NCI-H1105 (cell line): Measurements from ENCODE around the gene RIN3.

Experiments used
- DNase-seq: peaks from one replicate; lab custom pipeline; 2025; lab: John Stamatoyannopoulos, UW

RIN3 gene

DNA sequence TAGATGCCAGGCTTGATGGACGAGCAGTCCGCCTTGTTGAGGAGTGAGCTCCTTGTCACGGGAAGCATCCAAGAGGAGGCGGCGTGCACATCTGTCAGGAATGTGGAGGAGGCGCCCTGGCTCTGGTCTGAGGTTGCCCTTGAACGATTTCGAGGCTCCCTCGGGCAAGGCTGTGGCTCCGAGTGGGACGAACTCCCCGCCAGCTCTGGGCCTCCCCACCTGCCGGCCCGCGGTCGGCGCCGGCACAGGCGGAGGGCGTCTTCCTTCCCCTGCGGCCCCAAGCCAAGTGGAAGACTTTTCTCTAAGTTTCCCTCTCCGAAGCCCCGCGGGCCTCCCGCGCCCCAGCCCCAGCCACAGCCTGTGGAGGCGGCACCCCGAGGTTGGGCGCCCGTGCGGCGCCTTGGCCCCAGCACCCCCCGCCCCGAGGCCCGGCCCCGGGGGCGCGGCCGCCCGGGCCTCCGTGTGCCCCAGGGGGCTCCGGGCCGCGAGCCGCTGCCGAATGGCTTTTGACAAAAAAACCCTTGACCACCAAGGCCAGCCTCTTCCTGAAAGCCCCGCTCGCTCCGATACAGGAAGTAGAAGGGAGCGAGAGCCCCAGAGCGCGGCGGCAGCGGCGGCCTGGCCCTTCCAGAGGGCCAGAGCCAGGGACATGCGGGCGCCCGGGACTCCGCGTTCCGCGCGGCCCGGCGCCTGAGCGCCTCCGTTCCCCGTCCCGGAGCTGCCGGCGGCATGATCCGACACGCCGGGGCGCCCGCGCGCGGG lies at the start of gene RIN3:
RIN3 (plus strand) TSS at position 578 of the 762 bp plus-strand sequence; CDS start at position 730, 152 bp downstream.
- DNase-seq, result no peak

DNA sequence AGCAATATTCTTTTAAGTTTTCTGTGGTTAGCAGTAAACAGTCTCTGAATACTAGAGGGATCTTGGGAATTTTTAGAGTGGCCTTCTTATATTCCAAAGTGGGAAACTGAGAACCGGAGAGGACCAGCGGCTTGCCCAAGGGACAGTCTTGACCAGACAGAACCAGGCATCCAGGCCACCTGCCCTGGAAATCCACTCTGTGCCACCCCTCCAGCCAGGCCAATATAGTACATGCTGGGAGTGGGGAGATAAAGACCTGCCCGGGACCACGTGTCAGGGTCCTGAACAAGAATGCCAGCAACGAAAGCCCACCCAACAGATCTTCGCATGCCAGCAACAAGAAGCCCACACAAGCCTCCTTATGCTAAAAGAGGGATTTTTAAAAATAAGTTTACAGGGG lies 49.4 kb upstream of the RIN3 start:
- no peak for DNase-seq

DNA sequence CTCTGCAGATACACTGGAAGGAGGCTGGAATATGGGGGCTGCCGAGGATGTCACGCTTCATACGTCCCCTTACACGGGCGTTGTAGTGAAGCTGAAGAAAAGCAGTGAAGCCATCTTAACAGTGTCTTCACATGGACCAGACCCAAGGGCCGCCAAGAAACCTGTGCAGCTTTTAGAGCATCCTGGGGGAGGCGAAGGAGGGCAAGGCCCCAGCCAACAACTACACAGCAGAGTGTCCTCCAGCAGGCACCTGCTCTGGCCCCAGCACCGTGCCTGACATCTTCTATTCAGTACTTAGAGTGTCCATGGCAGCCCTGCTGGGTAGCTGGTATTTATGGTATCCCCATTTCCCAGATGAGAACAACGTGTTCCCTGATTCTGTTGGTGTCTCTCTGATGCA lies 48.9 kb upstream of the RIN3 start:
- no peak for DNase-seq

GRCh38 chr14:92465353-92466055 lies 48.1 kb upstream of the RIN3 start:
- no peak for DNase-seq

- no peak for DNase-seq
These were observed 47.5 kb upstream of the RIN3 start for GRCh38 chr14:92466059-92466458.

- DNase-seq, result no peak
These were observed 44.1 kb upstream of the RIN3 start for GRCh38 chr14:92469515-92469914.

DNA sequence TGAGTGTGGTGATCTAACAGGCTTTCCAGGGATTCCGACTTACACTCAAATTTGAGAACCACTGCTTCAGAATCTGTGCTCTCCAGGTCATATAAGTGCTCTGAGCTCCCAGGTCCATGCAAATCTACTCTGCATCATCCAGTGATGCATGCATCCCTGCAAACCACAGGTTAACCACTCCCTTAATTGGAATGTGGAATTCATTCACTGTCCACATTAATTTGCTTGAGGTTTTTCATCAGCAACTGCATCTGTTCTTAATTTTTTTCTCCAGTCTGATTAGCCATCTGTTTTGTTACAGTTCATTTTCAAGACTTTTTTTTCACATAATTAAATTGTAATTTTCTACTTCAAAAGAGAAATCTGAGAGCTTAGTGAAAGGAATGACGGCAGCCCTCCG lies 43.4 kb upstream of the RIN3 start:
- DNase-seq, result no peak

- no peak for DNase-seq
These were observed 42.8 kb upstream of the RIN3 start for GRCh38 chr14:92470811-92471210.

DNA sequence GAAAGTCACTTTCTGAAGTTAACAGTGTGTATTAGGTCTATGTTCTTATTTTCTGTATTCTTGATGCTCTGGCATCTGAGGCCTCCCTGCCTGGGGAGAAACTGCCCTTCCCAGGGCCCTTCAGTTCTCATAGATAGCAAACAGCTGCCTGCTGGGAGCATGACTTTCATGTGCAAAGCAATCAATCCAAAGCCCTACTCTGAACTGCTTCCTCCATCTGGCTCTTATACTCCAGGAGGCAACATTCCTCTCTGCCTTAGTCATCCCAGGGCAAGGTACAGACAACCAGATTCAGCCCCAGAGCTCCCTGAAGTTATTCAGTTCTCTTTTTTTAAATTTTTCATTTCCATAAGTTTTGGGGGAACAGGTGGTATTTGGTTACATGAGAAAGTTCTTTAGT lies 41.7 kb upstream of the RIN3 start:
- DNase-seq, result no peak

GRCh38 chr14:92472860-92473259 lies 40.7 kb upstream of the RIN3 start:
- DNase-seq, result no peak

- DNase-seq, result no peak
These were observed 40.2 kb upstream of the RIN3 start for GRCh38 chr14:92473261-92473968.

GRCh38 chr14:92473969-92474535 lies 39.5 kb upstream of the RIN3 start:
- DNase-seq, result no peak

GRCh38 chr14:92475037-92475436 lies 38.5 kb upstream of the RIN3 start:
- DNase-seq, result no peak

- DNase-seq, result no peak
These were observed 38.0 kb upstream of the RIN3 start for GRCh38 chr14:92475451-92476187.

DNA sequence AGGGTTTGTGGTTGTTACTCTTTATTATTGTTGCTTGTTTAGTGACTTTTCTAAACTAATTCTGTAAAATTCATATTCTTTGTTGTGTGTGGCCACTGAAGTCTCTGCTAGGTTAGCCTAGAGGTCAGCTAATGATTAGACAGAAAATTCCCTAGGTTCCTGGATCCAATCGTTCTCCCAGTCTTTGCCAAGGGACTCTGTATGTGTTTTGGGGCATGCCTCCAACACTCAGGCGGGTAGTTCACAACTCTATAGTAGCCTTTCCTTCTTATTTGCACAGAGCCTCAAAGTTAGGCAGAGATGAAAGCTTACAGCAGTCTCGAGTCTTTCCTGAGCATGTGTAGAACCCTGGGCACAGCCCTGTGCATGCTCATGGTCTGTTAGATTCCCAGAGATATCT lies 32.7 kb upstream of the RIN3 start:
- no peak for DNase-seq

DNA sequence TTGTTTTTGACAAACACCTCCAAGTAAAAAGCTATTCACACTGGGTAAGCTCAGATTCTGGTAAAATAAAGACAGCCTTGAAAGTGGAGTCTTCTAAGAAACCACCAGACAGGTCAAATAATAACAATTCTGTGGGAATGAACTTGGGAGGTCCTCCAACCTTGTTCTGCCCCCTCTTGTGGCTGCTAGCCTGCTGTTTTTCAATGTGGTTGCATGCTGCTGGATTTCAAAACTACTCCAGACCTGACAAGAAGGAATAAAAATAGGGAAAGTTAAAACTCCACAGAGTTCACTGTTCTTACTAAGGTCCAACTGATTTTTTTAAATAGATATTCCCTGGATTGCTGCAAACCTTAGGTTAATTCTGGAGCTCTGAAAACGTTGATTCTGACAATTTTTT lies 32.2 kb upstream of the RIN3 start:
- DNase-seq, result no peak

- DNase-seq, result no peak
These were observed 31.6 kb upstream of the RIN3 start for GRCh38 chr14:92481811-92482555.

- DNase-seq, result no peak
These were observed 30.8 kb upstream of the RIN3 start for GRCh38 chr14:92482621-92483319.

DNA sequence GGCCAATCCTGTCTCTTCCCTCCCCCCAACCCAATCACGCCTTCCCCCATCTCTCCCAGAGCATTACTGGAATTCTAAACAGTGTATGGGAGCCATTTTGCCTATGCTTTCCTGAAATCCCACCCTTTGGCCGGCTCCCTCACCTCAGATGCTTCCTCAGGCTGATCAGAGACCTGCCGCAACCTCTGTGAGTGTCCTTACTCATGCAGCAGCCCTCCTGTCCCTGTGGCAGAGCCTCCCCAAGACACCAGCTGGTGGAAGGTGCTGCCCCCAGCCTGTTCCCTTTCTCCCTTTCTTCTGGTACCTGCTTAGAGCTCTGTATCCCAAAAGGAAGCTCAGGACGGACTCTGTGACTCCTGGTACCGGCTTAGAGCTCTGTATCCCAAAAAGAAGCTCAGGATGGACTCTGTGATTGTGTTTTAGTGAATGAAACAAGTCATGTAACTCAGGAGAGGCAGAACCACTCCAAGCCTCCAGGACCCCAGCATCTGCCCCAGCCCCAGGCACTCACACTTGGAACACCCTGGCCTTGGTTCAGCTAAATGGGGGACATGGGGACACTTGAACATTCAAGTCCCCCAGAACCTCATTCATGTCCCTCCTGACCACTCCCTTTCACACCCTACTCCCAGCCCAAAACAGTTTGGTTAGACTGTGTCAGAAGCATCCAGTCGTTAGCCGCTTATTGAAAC lies 29.3 kb upstream of the RIN3 start:
- no peak for DNase-seq

DNA sequence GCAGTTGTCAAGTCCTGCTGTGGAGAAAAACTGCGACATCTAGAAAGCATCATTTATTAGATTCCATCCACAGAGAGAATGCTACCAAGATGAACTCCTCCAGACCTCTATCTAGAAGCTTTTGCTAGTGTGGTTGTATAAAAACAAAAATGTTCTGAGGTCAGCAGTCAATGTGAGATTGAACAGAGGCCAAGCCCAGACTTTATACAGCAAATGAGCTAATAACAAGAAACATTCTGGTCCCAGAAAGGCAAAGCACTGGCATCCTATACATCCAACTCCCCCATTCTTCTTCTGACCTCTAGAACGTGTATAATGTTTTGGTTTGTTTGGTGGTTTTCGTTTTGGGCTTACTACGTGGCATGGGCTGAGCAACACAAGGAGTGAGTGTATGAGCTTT lies 26.7 kb upstream of the RIN3 start:
- DNase-seq, result no peak
